Body of pancreas (tissue), 4 donors: Measurements from ENCODE around the gene NEK10.

ENCODE experiments used
- POLR2A ChIP-seq, 3 donors: fragments of 450-650 bp; IDR thresholded peaks; one replicate each; pipeline ENCODE4 v1.6.1; 2016; ENCODE audit warnings: antibody characterized with exemption in 3 of 3, mild to moderate bottlenecking in 2 of 3
- TF ChIP-seq, protein P1 (sequence below), 7 experiments: fragments of 450-650 bp in 4 of 7; fragments of 200-600 bp in 3 of 7; sonication (generic) in 3 of 7; IDR thresholded peaks; one replicate each; pipeline ENCODE4 v1.5.1; 2016 to 2019; ENCODE audit warnings: antibody characterized with exemption in 7 of 7

DNA sequence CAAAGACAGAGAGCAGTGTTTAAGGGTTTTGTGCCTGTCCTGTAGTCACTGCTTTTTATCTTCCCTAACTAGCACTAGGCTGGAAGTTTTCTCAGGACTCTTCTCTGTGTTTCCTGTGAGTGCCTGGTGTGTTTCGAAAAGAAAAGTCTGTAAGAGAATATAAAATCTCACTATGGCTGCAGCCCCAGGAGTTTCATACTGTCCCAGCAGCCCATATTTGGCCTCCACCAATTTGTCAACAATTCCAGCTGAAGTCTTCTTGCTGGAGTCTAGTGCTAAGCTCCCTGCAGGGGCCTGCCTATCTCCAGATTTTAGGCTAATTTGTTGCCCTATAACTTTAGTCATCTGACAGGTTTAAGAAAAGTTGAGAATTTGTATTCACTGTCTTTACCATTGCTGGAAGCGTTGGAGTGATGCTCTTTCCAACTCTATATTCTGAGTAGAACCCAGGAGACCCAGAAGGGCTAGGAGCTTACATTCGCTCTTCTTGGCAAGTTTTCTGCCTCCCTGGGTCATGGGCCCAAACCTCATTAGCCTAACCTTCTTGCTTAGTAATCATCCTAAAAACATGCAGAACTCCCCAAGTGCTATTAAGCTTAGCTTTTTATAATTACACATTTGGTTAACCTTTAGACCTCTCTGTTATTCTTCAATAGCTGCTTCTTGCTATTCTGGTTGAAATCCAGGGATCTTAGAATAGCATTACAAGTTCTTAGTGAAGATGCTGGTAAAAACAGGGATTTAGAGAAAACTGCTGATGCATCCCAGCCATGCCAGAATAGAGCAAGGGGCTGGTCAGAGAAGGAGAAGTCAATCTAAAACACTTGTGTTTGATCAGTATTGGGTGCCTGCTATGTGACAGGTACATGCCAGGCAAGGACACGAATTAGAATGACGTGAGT is 283.1 kb downstream of the NEK10 start:
- TF ChIP-seq, protein P1, sequence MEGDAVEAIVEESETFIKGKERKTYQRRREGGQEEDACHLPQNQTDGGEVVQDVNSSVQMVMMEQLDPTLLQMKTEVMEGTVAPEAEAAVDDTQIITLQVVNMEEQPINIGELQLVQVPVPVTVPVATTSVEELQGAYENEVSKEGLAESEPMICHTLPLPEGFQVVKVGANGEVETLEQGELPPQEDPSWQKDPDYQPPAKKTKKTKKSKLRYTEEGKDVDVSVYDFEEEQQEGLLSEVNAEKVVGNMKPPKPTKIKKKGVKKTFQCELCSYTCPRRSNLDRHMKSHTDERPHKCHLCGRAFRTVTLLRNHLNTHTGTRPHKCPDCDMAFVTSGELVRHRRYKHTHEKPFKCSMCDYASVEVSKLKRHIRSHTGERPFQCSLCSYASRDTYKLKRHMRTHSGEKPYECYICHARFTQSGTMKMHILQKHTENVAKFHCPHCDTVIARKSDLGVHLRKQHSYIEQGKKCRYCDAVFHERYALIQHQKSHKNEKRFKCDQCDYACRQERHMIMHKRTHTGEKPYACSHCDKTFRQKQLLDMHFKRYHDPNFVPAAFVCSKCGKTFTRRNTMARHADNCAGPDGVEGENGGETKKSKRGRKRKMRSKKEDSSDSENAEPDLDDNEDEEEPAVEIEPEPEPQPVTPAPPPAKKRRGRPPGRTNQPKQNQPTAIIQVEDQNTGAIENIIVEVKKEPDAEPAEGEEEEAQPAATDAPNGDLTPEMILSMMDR (IDR thresholded peaks at IDR 0.05) = no peak
- TF ChIP-seq POLR2A (IDR thresholded peaks at IDR 0.05) = no peak
